GM23338 (cell line): ENCODE results near the gene PLD1.

ENCODE experiments used
- CREB1 ChIP-seq: fragments of 250-450 bp; sonication (Bioruptor Pico); IDR thresholded peaks from 2 replicates; pipeline ENCODE4 v1.5.0; 2020; ENCODE audit warnings: low read depth, mild to moderate bottlenecking, moderate library complexity
- EZH2 ChIP-seq: fragments of 200-600 bp; sonication (generic); IDR thresholded peaks from one replicate; pipeline ENCODE4 v1.8.0; 2017; ENCODE audit warnings: antibody characterized with exemption, mild to moderate bottlenecking, low read depth; ENCODE audit not compliant: unreplicated experiment
- EZH2phosphoT487 ChIP-seq: fragments of 200-600 bp; sonication (generic); IDR thresholded peaks from one replicate; pipeline ENCODE4 v1.8.1; 2018; ENCODE audit warnings: antibody characterized with exemption; ENCODE audit not compliant: unreplicated experiment
- JUNB ChIP-seq: IDR thresholded peaks from one replicate; pipeline ENCODE4 v1.6.1; 2016; ENCODE audit warnings: antibody characterized with exemption; ENCODE audit not compliant: unreplicated experiment
- NANOG ChIP-seq: IDR thresholded peaks from 2 replicates; pipeline ENCODE4 v1.6.1; 2016; ENCODE audit warnings: antibody characterized with exemption, borderline replicate concordance
- POLR2AphosphoS5 ChIP-seq: IDR thresholded peaks from 2 replicates; pipeline ENCODE4 v1.6.1; 2016; ENCODE audit warnings: antibody characterized with exemption, low read depth
- ZNF331 ChIP-seq: fragments of 250-450 bp; sonication (Bioruptor Pico); IDR thresholded peaks from 2 replicates; pipeline ENCODE4 v1.5.0; 2020; ENCODE audit warnings: low read depth, mild to moderate bottlenecking, moderate library complexity
- TF ChIP-seq, protein P1 (sequence below), 2 experiments: fragments of 200-600 bp in 1 of 2; sonication (generic) in 1 of 2; conservative IDR thresholded peaks; 2 replicates each; pipeline versions ENCODE4 v1.5.1 to v1.6.1; 2016 to 2017; ENCODE audit warnings: antibody characterized with exemption in 2 of 2, low read depth in 2 of 2, mild to moderate bottlenecking in 2 of 2, moderate library complexity in 1 of 2
- TF ChIP-seq, protein P2 (sequence below): IDR thresholded peaks from one replicate; pipeline ENCODE4 v1.6.1; 2018; ENCODE audit warnings: antibody characterized with exemption; ENCODE audit not compliant: unreplicated experiment
- TF ChIP-seq, protein P3 (sequence below): IDR thresholded peaks from 2 replicates; pipeline ENCODE4 v1.6.1; 2016; ENCODE audit warnings: antibody characterized with exemption
- TF ChIP-seq, protein P4 (sequence below): fragments of 250-450 bp; sonication (Bioruptor Pico); IDR thresholded peaks from 2 replicates; pipeline ENCODE4 v1.5.0; 2020; ENCODE audit warnings: mild to moderate bottlenecking, moderate library complexity

DNA sequence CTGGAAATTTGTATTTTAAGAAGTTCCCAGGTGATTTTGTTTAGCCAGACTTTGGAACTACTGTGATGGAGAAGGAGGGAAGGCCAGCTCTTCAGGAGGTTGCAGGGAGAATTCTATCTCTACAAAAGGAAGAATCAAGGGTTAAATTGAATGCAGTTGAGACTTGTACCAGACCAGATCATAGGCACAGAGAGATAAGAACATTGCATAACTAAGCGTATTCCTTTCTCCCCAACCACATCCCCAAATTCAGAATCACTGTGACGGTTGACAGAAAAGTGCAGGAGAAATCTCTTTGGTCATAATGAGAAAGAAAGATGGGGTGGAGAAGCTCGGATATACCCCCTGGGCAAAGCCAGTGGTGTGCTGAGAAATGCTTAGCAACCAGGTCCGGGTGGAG is 7.2 kb downstream of the PLD1 start:
- TF ChIP-seq JUNB: no peak
- no peak for TF ChIP-seq EZH2phosphoT487
- TF ChIP-seq, protein P1, sequence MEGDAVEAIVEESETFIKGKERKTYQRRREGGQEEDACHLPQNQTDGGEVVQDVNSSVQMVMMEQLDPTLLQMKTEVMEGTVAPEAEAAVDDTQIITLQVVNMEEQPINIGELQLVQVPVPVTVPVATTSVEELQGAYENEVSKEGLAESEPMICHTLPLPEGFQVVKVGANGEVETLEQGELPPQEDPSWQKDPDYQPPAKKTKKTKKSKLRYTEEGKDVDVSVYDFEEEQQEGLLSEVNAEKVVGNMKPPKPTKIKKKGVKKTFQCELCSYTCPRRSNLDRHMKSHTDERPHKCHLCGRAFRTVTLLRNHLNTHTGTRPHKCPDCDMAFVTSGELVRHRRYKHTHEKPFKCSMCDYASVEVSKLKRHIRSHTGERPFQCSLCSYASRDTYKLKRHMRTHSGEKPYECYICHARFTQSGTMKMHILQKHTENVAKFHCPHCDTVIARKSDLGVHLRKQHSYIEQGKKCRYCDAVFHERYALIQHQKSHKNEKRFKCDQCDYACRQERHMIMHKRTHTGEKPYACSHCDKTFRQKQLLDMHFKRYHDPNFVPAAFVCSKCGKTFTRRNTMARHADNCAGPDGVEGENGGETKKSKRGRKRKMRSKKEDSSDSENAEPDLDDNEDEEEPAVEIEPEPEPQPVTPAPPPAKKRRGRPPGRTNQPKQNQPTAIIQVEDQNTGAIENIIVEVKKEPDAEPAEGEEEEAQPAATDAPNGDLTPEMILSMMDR (conservative IDR thresholded peaks at IDR 0.05; ENCODE audit: low read depth in 2 of 2): no peak
- TF ChIP-seq, protein P2, sequence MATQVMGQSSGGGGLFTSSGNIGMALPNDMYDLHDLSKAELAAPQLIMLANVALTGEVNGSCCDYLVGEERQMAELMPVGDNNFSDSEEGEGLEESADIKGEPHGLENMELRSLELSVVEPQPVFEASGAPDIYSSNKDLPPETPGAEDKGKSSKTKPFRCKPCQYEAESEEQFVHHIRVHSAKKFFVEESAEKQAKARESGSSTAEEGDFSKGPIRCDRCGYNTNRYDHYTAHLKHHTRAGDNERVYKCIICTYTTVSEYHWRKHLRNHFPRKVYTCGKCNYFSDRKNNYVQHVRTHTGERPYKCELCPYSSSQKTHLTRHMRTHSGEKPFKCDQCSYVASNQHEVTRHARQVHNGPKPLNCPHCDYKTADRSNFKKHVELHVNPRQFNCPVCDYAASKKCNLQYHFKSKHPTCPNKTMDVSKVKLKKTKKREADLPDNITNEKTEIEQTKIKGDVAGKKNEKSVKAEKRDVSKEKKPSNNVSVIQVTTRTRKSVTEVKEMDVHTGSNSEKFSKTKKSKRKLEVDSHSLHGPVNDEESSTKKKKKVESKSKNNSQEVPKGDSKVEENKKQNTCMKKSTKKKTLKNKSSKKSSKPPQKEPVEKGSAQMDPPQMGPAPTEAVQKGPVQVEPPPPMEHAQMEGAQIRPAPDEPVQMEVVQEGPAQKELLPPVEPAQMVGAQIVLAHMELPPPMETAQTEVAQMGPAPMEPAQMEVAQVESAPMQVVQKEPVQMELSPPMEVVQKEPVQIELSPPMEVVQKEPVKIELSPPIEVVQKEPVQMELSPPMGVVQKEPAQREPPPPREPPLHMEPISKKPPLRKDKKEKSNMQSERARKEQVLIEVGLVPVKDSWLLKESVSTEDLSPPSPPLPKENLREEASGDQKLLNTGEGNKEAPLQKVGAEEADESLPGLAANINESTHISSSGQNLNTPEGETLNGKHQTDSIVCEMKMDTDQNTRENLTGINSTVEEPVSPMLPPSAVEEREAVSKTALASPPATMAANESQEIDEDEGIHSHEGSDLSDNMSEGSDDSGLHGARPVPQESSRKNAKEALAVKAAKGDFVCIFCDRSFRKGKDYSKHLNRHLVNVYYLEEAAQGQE: no peak
- TF ChIP-seq, protein P3, sequence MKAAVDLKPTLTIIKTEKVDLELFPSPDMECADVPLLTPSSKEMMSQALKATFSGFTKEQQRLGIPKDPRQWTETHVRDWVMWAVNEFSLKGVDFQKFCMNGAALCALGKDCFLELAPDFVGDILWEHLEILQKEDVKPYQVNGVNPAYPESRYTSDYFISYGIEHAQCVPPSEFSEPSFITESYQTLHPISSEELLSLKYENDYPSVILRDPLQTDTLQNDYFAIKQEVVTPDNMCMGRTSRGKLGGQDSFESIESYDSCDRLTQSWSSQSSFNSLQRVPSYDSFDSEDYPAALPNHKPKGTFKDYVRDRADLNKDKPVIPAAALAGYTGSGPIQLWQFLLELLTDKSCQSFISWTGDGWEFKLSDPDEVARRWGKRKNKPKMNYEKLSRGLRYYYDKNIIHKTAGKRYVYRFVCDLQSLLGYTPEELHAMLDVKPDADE: no peak
- TF ChIP-seq EZH2: no peak
- no peak for TF ChIP-seq CREB1
- no peak for TF ChIP-seq ZNF331 (CRISPR knock-in tag)
- TF ChIP-seq POLR2AphosphoS5: no peak
- TF ChIP-seq, protein P4, sequence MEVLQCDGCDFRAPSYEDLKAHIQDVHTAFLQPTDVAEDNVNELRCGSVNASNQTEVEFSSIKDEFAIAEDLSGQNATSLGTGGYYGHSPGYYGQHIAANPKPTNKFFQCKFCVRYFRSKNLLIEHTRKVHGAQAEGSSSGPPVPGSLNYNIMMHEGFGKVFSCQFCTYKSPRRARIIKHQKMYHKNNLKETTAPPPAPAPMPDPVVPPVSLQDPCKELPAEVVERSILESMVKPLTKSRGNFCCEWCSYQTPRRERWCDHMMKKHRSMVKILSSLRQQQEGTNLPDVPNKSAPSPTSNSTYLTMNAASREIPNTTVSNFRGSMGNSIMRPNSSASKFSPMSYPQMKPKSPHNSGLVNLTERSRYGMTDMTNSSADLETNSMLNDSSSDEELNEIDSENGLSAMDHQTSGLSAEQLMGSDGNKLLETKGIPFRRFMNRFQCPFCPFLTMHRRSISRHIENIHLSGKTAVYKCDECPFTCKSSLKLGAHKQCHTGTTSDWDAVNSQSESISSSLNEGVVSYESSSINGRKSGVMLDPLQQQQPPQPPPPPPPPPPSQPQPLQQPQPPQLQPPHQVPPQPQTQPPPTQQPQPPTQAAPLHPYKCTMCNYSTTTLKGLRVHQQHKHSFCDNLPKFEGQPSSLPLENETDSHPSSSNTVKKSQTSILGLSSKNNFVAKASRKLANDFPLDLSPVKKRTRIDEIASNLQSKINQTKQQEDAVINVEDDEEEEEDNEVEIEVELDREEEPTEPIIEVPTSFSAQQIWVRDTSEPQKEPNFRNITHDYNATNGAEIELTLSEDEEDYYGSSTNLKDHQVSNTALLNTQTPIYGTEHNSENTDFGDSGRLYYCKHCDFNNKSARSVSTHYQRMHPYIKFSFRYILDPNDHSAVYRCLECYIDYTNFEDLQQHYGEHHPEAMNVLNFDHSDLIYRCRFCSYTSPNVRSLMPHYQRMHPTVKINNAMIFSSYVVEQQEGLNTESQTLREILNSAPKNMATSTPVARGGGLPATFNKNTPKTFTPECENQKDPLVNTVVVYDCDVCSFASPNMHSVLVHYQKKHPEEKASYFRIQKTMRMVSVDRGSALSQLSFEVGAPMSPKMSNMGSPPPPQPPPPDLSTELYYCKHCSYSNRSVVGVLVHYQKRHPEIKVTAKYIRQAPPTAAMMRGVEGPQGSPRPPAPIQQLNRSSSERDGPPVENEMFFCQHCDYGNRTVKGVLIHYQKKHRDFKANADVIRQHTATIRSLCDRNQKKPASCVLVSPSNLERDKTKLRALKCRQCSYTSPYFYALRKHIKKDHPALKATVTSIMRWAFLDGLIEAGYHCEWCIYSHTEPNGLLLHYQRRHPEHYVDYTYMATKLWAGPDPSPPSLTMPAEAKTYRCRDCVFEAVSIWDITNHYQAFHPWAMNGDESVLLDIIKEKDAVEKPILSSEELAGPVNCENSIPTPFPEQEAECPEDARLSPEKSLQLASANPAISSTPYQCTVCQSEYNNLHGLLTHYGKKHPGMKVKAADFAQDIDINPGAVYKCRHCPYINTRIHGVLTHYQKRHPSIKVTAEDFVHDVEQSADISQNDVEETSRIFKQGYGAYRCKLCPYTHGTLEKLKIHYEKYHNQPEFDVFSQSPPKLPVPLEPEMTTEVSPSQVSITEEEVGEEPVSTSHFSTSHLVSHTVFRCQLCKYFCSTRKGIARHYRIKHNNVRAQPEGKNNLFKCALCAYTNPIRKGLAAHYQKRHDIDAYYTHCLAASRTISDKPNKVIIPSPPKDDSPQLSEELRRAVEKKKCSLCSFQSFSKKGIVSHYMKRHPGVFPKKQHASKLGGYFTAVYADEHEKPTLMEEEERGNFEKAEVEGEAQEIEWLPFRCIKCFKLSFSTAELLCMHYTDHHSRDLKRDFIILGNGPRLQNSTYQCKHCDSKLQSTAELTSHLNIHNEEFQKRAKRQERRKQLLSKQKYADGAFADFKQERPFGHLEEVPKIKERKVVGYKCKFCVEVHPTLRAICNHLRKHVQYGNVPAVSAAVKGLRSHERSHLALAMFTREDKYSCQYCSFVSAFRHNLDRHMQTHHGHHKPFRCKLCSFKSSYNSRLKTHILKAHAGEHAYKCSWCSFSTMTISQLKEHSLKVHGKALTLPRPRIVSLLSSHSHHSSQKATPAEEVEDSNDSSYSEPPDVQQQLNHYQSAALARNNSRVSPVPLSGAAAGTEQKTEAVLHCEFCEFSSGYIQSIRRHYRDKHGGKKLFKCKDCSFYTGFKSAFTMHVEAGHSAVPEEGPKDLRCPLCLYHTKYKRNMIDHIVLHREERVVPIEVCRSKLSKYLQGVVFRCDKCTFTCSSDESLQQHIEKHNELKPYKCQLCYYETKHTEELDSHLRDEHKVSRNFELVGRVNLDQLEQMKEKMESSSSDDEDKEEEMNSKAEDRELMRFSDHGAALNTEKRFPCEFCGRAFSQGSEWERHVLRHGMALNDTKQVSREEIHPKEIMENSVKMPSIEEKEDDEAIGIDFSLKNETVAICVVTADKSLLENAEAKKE (CRISPR knock-in tag): no peak
- TF ChIP-seq NANOG: no peak
